GM12892 (cell line): ENCODE data around the gene DAAM1.

ENCODE experiments used
- DNase-seq: peaks from one replicate; pipeline ENCODE4 v3.0.0; 2011; ENCODE audit not compliant: insufficient read length
- FAIRE-seq: peaks from 2 replicates; lab custom pipeline; 2011; peaks lifted over from hg19 to GRCh38; lab: Jason Lieb, UNC
- POLR2A ChIP-seq: IDR thresholded peaks from 2 replicates; pipeline ENCODE4 v1.6.1; 2011; ENCODE audit warnings: low read depth, low read length, control low read depth
- POLR2AphosphoS5 ChIP-seq: IDR thresholded peaks from 2 replicates; pipeline ENCODE4 v1.6.1; 2011; ENCODE audit warnings: low read depth, low read length, control low read depth
- TAF1 ChIP-seq: IDR thresholded peaks from 2 replicates; pipeline ENCODE4 v1.6.1; 2011; ENCODE audit warnings: low read depth, mild to moderate bottlenecking, control low read depth, low read length, borderline replicate concordance

The DAAM1 gene

GRCh38 chr14:59166258-59166657 is 22.2 kb upstream of the DAAM1 start:
- FAIRE-seq (no peak), DNase-seq (no peak)
- TF ChIP-seq POLR2A (no peak), POLR2AphosphoS5 (no peak), TAF1 (no peak)

GRCh38 chr14:59175404-59175803 is 13.1 kb upstream of the DAAM1 start:
- TF ChIP-seq TAF1 (no peak), POLR2A (no peak), POLR2AphosphoS5 (no peak)
- peak; percentile 96 for FAIRE-seq
- DNase-seq: peak; percentile 28

- FAIRE-seq (no peak), DNase-seq (no peak)
- no peak for TF ChIP-seq POLR2AphosphoS5
- no peak for TF ChIP-seq TAF1
- TF ChIP-seq POLR2A: no peak
Observed at GRCh38 chr14:59176765-59177164, 11.7 kb upstream of the DAAM1 start.

GRCh38 chr14:59177262-59177661 is 11.2 kb upstream of the DAAM1 start:
- no peak for TF ChIP-seq POLR2AphosphoS5
- DNase-seq (no peak), FAIRE-seq (peak; percentile 36)

GRCh38 chr14:59181791-59182190 is 6.7 kb upstream of the DAAM1 start:
- no peak for FAIRE-seq
- no peak for DNase-seq
- TF ChIP-seq POLR2AphosphoS5 (no peak), TAF1 (no peak), POLR2A (no peak)

GRCh38 chr14:59182641-59183040 is 5.8 kb upstream of the DAAM1 start:
- FAIRE-seq: no peak
- TF ChIP-seq POLR2AphosphoS5: no peak
- no peak for TF ChIP-seq TAF1
- no peak for TF ChIP-seq POLR2A
- no peak for DNase-seq

- no peak for TF ChIP-seq TAF1
- no peak for TF ChIP-seq POLR2A
- TF ChIP-seq POLR2AphosphoS5: no peak
- FAIRE-seq: no peak
- DNase-seq: no peak
Observed at GRCh38 chr14:59183150-59183549, 5.3 kb upstream of the DAAM1 start.

GRCh38 chr14:59184396-59184795 is 4.1 kb upstream of the DAAM1 start:
- FAIRE-seq (no peak), DNase-seq (no peak)
- TF ChIP-seq POLR2AphosphoS5: no peak

GRCh38 chr14:59185676-59186075 is 2.8 kb upstream of the DAAM1 start:
- no peak for TF ChIP-seq POLR2AphosphoS5
- no peak for TF ChIP-seq TAF1
- no peak for TF ChIP-seq POLR2A
- FAIRE-seq (no peak), DNase-seq (no peak)

- DNase-seq (no peak), FAIRE-seq (no peak)
- TF ChIP-seq POLR2A (no peak), TAF1 (no peak), POLR2AphosphoS5 (no peak)
Observed at GRCh38 chr14:59186306-59186705, 2.2 kb upstream of the DAAM1 start.

- FAIRE-seq: no peak
Observed at GRCh38 chr14:59187118-59187517, 1.3 kb upstream of the DAAM1 start.

GRCh38 chr14:59187802-59188460 is 536 bp upstream of the DAAM1 start:
- no peak for FAIRE-seq
- TF ChIP-seq POLR2AphosphoS5: no peak
- no peak for TF ChIP-seq TAF1
- no peak for TF ChIP-seq POLR2A
- DNase-seq: no peak

More at GRCh38 chr14:59187118-59187517, 1.3 kb upstream of the DAAM1 start:
- no peak for DNase-seq
- TF ChIP-seq POLR2AphosphoS5 (no peak), POLR2A (no peak)

GRCh38 chr14:59189091-59189785 is 771 bp downstream of the DAAM1 start:
- TF ChIP-seq POLR2A (no peak), POLR2AphosphoS5 (no peak), TAF1 (no peak)
- DNase-seq: no peak
- no peak for FAIRE-seq
